NCI-H2029 treated with DMSO at 0.1 percent for 48 hours (cell line): ENCODE measurements around the gene PCDH12.
"Not testable (repeated sequence)": the region's sequence is repeated elsewhere in the genome, so short reads cannot be mapped to it uniquely, and the experiment has no call there.

ENCODE experiments used
- DNase-seq: peaks from one replicate; lab custom pipeline; 2025; lab: John Stamatoyannopoulos, UW

PCDH12 gene

GRCh38 chr5:141940695-141941271 lies 17.2 kb downstream of the PCDH12 start:
- DNase-seq: no peak

- DNase-seq: no peak
These were observed 22.5 kb downstream of the PCDH12 start for GRCh38 chr5:141935538-141935937.

- peak; percentile 47 for DNase-seq
These were observed 23.7 kb downstream of the PCDH12 start for GRCh38 chr5:141934099-141934844.

DNA sequence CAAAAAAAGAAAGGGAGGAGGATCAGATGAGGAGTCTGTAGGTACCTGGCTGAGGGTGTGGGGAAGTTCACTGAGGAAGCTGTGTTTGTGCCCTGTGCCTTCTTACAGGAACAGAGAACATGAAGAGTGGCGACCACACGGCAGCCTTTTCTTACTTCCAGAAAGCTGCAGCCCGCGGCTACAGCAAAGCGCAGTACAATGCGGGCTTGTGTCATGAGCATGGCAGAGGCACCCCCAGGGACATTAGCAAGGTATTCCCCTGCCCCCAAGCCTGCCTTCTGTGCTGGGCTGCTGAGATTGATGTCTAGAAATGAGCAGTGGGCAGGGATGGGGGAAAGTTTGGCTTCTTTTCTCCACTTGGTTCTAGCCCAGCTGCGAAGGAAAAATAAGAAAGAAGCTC lies 24.9 kb downstream of the PCDH12 start:
- no peak for DNase-seq

DNA sequence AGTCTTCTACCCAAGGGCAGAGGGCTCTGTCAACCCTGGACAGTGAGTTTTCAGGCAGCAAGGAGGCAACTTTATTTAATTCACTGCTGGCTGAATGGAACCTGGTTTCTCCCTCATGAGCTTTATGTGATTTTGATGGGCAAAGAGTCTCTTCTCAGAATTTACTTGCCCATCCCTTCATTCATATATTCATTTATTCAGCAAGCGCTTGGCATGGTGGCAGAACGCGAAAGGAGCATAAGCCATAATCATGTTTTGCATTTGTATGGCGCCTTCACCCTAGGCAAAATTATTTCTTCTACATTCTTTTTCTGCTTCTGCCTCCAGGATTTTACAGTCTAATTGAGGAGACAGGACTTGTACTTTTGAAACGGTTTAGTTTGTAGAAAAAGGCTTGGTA lies 26.3 kb downstream of the PCDH12 start:
- DNase-seq: no peak

GRCh38 chr5:141929398-141930058 lies 28.5 kb downstream of the PCDH12 start:
- no peak for DNase-seq

GRCh38 chr5:141928051-141928450 lies 30.0 kb downstream of the PCDH12 start:
- no peak for DNase-seq

DNA sequence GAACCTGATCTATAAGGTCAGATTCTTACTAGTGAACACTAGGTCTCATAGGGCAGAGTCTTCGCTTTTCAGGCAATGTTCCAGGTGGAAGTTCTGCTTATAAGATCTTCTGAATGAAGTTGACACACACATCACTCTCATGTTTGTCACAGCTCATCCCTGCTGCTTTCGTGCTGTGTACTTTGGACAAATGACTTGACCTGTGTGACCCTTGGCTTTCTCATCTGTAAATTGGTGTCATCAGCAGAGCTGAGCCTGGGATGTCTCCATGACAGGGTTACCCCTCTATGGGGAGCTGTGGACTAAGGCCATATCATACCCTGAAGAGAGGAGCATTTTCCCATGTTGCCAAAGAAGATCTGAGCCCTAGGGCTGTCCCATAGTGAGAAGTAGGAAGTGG lies 31.6 kb downstream of the PCDH12 start:
- DNase-seq: no peak

- DNase-seq: peak; percentile 82
These were observed 34.3 kb downstream of the PCDH12 start, which contains the start of gene DELE1 for GRCh38 chr5:141923448-141924313. Gene DELE1, plus strand, starts transcription at chr5:141923871. Its CDS starts 71 bp downstream, at chr5:141923942.

GRCh38 chr5:141922827-141923447 lies 35.1 kb downstream of the PCDH12 start:
- DNase-seq: not testable (repeated sequence)

DNA sequence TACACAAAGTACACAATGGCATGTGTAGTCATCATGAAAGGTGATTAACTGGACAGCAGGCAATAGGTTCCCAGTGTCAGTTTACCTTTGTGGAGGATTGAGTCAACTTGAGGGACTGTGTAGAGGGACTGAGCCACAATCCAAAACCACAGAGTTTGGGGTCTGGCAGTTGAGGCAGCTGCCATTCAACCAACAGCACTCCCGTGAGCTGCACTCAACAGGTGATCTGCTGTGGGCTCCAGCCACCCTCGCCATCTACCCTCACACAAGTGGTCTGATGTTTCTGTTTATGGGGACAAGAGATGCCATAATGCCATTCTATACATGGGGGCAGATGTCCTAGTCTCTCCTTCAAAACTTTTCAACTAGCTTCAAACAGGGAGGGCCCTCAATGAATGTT lies 37.2 kb downstream of the PCDH12 start:
- DNase-seq: no peak

DNA sequence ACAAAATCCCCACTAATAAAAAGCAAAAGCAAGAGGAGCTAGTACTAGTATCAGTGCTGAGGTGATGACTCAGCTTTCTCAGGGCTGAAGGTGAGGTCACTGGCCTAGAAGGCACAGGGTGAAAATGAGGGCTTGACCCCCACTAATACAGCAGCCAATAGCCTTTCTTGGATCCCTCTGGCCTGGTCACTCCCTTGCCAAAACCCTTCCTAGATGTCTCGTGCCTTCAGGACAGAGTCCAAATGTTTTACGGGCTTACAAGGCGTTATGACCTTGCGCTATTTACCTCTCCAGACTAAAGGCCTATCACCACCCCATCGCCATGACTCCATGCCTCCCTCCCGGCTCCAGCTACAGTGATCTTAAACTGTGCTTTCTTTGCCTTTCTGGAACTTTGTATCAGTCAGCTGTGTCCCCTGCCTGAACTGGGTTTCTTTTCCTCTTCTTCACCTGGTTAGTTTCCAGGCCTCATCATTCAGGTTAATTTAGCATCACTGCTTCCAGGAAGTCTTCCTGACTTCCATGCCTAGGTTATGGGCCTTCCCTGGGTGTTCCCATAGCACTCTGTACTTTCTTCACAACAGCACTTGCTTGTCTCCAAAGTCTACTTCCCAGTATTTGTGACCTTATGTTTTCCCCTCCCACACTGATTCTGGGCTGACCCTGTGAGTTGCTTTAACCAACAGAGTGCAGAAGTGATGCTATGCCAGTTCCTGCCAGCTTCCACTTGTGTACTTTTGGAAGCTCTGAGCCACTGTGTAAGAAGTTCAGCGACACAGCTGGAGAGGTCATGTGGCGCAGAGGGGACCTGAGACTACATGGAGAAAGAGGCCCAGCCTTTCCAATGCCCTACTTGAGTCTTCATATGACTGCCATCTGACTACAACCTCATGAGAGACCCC lies 38.5 kb downstream of the PCDH12 start:
- DNase-seq: no peak

GRCh38 chr5:141917760-141918159 lies 40.2 kb downstream of the PCDH12 start:
- no peak for DNase-seq

- DNase-seq: no peak
These were observed 41.5 kb downstream of the PCDH12 start for GRCh38 chr5:141916522-141916921.

- DNase-seq: no peak
These were observed 42.1 kb downstream of the PCDH12 start for GRCh38 chr5:141915881-141916336.

DNA sequence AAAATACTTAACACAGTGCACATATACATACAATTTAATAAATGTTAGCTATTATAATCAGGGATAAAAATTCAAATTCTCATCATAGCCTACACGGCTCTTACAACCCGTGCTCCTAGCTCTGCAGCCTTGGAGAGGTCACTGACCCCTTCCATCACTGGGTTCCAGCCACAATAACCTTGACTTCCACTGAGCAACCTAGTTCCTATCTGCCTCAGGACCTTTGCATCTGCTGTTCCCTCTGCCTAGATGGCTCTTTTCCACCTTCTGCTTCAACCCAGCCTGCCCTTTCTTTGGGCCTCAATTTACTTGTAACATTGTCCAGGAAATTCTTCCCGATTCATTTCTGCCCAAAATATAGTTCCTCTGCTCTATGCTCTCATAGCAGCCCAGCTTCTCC lies 43.2 kb downstream of the PCDH12 start:
- DNase-seq: no peak

- DNase-seq: no peak
These were observed 43.7 kb downstream of the PCDH12 start for GRCh38 chr5:141914199-141914743.

DNA sequence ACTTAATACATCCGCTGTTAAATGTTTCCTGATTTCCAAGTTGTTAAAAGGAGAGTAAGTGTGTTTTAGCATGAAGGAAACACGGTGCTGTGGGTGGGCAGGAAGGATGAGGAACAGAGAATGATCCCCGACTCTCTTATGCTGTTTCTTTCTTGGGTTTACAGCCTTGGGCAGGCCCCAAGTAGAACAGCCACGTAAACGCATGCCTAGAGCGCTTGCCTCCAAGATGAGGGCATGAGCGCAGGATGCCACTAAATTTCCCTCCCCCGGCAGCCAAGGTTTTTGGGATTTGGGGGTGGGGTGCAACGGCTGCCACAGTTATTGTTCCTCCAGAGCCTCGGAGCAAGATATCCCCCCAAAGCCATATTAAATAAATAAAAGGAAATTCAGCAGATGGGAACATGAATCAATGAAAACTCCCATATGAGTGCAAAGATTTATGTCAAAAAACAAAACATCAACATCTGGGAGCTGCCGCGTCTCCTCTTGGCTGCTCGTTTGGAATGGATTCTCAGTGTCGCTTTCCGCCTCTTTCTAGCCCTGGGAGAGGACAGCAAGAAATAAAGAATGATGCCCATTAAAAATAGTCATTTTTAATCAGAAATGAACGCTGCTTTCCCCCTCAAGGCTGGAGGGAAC lies 44.3 kb downstream of the PCDH12 start:
- no peak for DNase-seq

- no peak for DNase-seq
These were observed 47.7 kb downstream of the PCDH12 start for GRCh38 chr5:141910271-141910673.

GRCh38 chr5:141909212-141909611 lies 48.8 kb downstream of the PCDH12 start:
- DNase-seq: no peak
